ENCODE data around the gene TSEN34. TPM values are rescaled to one million over a fixed set of nuclear protein-coding genes. Genes with fewer than 3 reads are reported as not detected.
A peak's percentile ranks its signal among the peaks of the same experiment; 100 is the strongest.
"Not testable (repeated sequence)": the region's sequence is repeated elsewhere in the genome, so short reads cannot be mapped to it uniquely, and the experiment has no call there.

TSEN34 gene
- total RNA-seq, 4 donors from 2014 or later = 42.7 to 76.3 (median 69.1) TPM

GRCh38 chr19:54222474-54223276 is 31.6 kb downstream of the TSEN34 start, which contains the start of gene LILRB3:
Gene LILRB3, minus strand, starts transcription at chr19:54223007. Its CDS starts 31 bp downstream, at chr19:54222976.
- not testable (repeated sequence) for H3K9me3 ChIP-seq, H3K27ac ChIP-seq, H3K36me3 ChIP-seq, H3K4me1 ChIP-seq
- peaks cover 21% of the 10 kb centered on the region for H3K27me3 ChIP-seq
- peak; percentile 72 to 81 for DNase-seq (ENCODE audit: low spot score in 2 of 2)
- peak within 1 kb of the TSS; percentile 14 for H3K4me3 ChIP-seq
- 53% methylated on average over 11 of the region's 16 CpGs for WGBS

- DNase-seq (ENCODE audit: low spot score in 2 of 2) = peak in 1 of 2 donors; percentile 76
- H3K27ac ChIP-seq, H3K36me3 ChIP-seq, H3K4me1 ChIP-seq, H3K9me3 ChIP-seq, H3K4me3 ChIP-seq: not testable (repeated sequence)
- WGBS = 57% methylated on average over 7 of the region's 14 CpGs
- peaks cover 21% of the 10 kb centered on the region for H3K27me3 ChIP-seq
Measured at GRCh38 chr19:54223277-54223936, 32.3 kb downstream of the TSEN34 start.

- not testable (repeated sequence) for H3K27ac ChIP-seq, H3K36me3 ChIP-seq, H3K4me1 ChIP-seq, H3K9me3 ChIP-seq, H3K4me3 ChIP-seq
- peak in 1 of 2 donors; percentile 70 for DNase-seq (ENCODE audit: low spot score in 2 of 2)
- WGBS = 44% methylated on average over 5 of the region's 5 CpGs
- H3K27me3 ChIP-seq = peaks cover 21% of the 10 kb centered on the region
Measured at GRCh38 chr19:54223937-54224281, 32.8 kb downstream of the TSEN34 start.

- not testable (repeated sequence) for H3K9me3 ChIP-seq, H3K4me1 ChIP-seq, H3K36me3 ChIP-seq, H3K4me3 ChIP-seq, H3K27ac ChIP-seq
- 77% methylated on average over 9 of the region's 10 CpGs for WGBS
- peaks cover 21% of the 10 kb centered on the region for H3K27me3 ChIP-seq
- peak in 1 of 2 donors; percentile 40 for DNase-seq (ENCODE audit: low spot score in 2 of 2)
Measured at GRCh38 chr19:54224619-54225018, 33.5 kb downstream of the TSEN34 start.

GRCh38 chr19:54229146-54229545 is 38.0 kb downstream of the TSEN34 start:
- Histone ChIP-seq H3K4me3 (no peak overlapping the region), H3K27me3 (peaks cover 17% of the 10 kb centered on the region), H3K36me3 (no peaks in the 10 kb centered on the region), H3K4me1 (no peaks in the 10 kb centered on the region), H3K9me3 (no peaks in the 10 kb centered on the region), H3K27ac (no peak overlapping the region)
- DNase-seq (ENCODE audit: low spot score in 2 of 2) = peak in 1 of 2 donors; percentile 52
- no peak for TF ChIP-seq CTCF (IDR thresholded peaks at IDR 0.05)
- no peak for TF ChIP-seq EP300 (IDR thresholded peaks at IDR 0.05)
- TF ChIP-seq POLR2A (IDR thresholded peaks at IDR 0.05) = no peak
- TF ChIP-seq POLR2AphosphoS5 (IDR thresholded peaks at IDR 0.05) = no peak
- 91% methylated on average over 8 of the region's 8 CpGs for WGBS

GRCh38 chr19:54230031-54230430 is 38.9 kb downstream of the TSEN34 start:
- no peaks in the 10 kb centered on the region for H3K36me3 ChIP-seq
- TF ChIP-seq CTCF (IDR thresholded peaks at IDR 0.05) (no peak), EP300 (IDR thresholded peaks at IDR 0.05) (no peak), POLR2A (IDR thresholded peaks at IDR 0.05) (no peak), POLR2AphosphoS5 (IDR thresholded peaks at IDR 0.05) (no peak)

GRCh38 chr19:54231077-54231931 is 40.2 kb downstream of the TSEN34 start:
- no peaks in the 10 kb centered on the region for H3K4me1 ChIP-seq
- TF ChIP-seq EP300 (IDR thresholded peaks at IDR 0.05) (no peak), POLR2AphosphoS5 (IDR thresholded peaks at IDR 0.05) (no peak), CTCF (IDR thresholded peaks at IDR 0.05) (peak; percentile 75 to 89), POLR2A (IDR thresholded peaks at IDR 0.05) (no peak)
- DNase-seq (ENCODE audit: low spot score in 2 of 2) = peak; percentile 89 to 90
- H3K36me3 ChIP-seq = no peaks in the 10 kb centered on the region
- H3K27ac ChIP-seq = no peak overlapping the region
- WGBS = 20% methylated on average over 21 of the region's 21 CpGs
- H3K4me3 ChIP-seq = no peak overlapping the region
- peaks cover 17% of the 10 kb centered on the region for H3K27me3 ChIP-seq
- H3K9me3 ChIP-seq = no peaks in the 10 kb centered on the region

More at GRCh38 chr19:54230031-54230430, 38.9 kb downstream of the TSEN34 start:
- Histone ChIP-seq H3K4me3 (no peak overlapping the region), H3K4me1 (no peaks in the 10 kb centered on the region), H3K27ac (no peak overlapping the region), H3K9me3 (no peaks in the 10 kb centered on the region), H3K27me3 (peaks cover 17% of the 10 kb centered on the region)
- WGBS = 82% methylated on average over 7 of the region's 7 CpGs
- DNase-seq (ENCODE audit: low spot score in 2 of 2) = peak in 1 of 2 donors; percentile 61
